Transverse colon (tissue), 4 donors: ENCODE data around the gene PPM1K.

ENCODE experiments used
- CTCF ChIP-seq, 5 experiments: fragments of 200-600 bp in 3 of 5; fragments of 450-650 bp in 2 of 5; sonication (generic) in 3 of 5; IDR thresholded peaks; 1 replicate in 2 of 5; 2 replicates in 3 of 5; pipeline ENCODE4 v1.5.1; 2016 to 2017; ENCODE audit warnings: antibody characterized with exemption in 5 of 5, inconsistent platforms in 3 of 5, mild to moderate bottlenecking in 2 of 5, moderate library complexity in 1 of 5
- POLR2A ChIP-seq: fragments of 450-650 bp; IDR thresholded peaks from one replicate; pipeline ENCODE4 v1.6.1; 2016; ENCODE audit warnings: antibody characterized with exemption, mild to moderate bottlenecking, moderate library complexity
- POLR2AphosphoS5 ChIP-seq, 3 donors: sonication (generic); formaldehyde crosslinking; IDR thresholded peaks; one replicate each; pipeline ENCODE4 v1.6.1; 2016; ENCODE audit warnings: antibody characterized with exemption in 3 of 3

GRCh38 chr4:88215351-88215750 is 69.0 kb downstream of the PPM1K start:
- no peak for TF ChIP-seq POLR2AphosphoS5 (IDR thresholded peaks at IDR 0.05)
- TF ChIP-seq CTCF (IDR thresholded peaks at IDR 0.05), result no peak
- TF ChIP-seq POLR2A, result no peak
